HEK293T (cell line): ENCODE measurements around the gene OVCA2.

Source experiments
- CTCF ChIA-PET: fragments of 350-600 bp; formaldehyde crosslinking; extraction: SDS; loops from one replicate; lab custom pipeline; 2021; ENCODE audit warnings: antibody characterized with exemption, inconsistent platforms; lab: Yijun Ruan, JAX
- POLR2A ChIA-PET: fragments of 350-600 bp; formaldehyde crosslinking; extraction: SDS; loops from one replicate; lab custom pipeline; 2020; ENCODE audit warnings: antibody characterized with exemption, inconsistent platforms; lab: Yijun Ruan, JAX
- DNase-seq: peaks from one replicate; pipeline ENCODE4 v3.0.0; 2012; ENCODE audit warnings: mixed read lengths; ENCODE audit errors: extremely low spot score
- ARNT ChIP-seq: fragments of 450-650 bp; IDR thresholded peaks from 2 replicates; pipeline ENCODE4 v1.6.1; 2017; ENCODE audit warnings: mild to moderate bottlenecking
- BHLHE40 ChIP-seq: fragments of 450-650 bp; IDR thresholded peaks from 2 replicates; pipeline ENCODE4 v1.6.1; 2016; ENCODE audit warnings: mild to moderate bottlenecking, moderate library complexity, borderline replicate concordance
- CTBP1 ChIP-seq: fragments of 450-650 bp; IDR thresholded peaks from 2 replicates; pipeline ENCODE4 v1.6.1; 2016; ENCODE audit warnings: borderline replicate concordance
- ELF4 ChIP-seq: fragments of 450-650 bp; IDR thresholded peaks from 2 replicates; pipeline ENCODE4 v1.6.1; 2017; ENCODE audit warnings: antibody characterized with exemption
- FOXA1 ChIP-seq: fragments of 450-650 bp; IDR thresholded peaks from 2 replicates; pipeline ENCODE4 v1.6.1; 2016; ENCODE audit warnings: mild to moderate bottlenecking
- FOXK2 ChIP-seq: fragments of 450-650 bp; IDR thresholded peaks from 2 replicates; pipeline ENCODE4 v1.6.1; 2016; ENCODE audit warnings: mild to moderate bottlenecking
- FOXM1 ChIP-seq: fragments of 450-650 bp; IDR thresholded peaks from 2 replicates; pipeline ENCODE4 v1.6.1; 2017; ENCODE audit warnings: mild to moderate bottlenecking, borderline replicate concordance
- HDGF ChIP-seq: fragments of 450-650 bp; IDR thresholded peaks from 2 replicates; pipeline ENCODE4 v1.6.1; 2017; ENCODE audit warnings: antibody characterized with exemption, borderline replicate concordance
- L3MBTL2 ChIP-seq: fragments of 450-650 bp; conservative IDR thresholded peaks from 2 replicates; pipeline ENCODE4 v1.6.1; 2016; ENCODE audit warnings: mild to moderate bottlenecking
- LEF1 ChIP-seq: fragments of 450-650 bp; IDR thresholded peaks from 2 replicates; pipeline ENCODE4 v1.6.1; 2017; ENCODE audit warnings: mild to moderate bottlenecking, borderline replicate concordance
- NFRKB ChIP-seq: fragments of 450-650 bp; IDR thresholded peaks from 2 replicates; pipeline ENCODE4 v1.6.1; 2016; ENCODE audit warnings: mild to moderate bottlenecking, moderate library complexity
- PKNOX1 ChIP-seq: fragments of 450-650 bp; IDR thresholded peaks from 2 replicates; pipeline ENCODE4 v1.6.1; 2016
- SP1 ChIP-seq: fragments of 450-650 bp; IDR thresholded peaks from 2 replicates; pipeline ENCODE4 v1.6.1; 2017
- SUZ12 ChIP-seq: fragments of 450-650 bp; IDR thresholded peaks from 2 replicates; pipeline ENCODE4 v1.6.1; 2016; ENCODE audit warnings: mild to moderate bottlenecking
- TARDBP ChIP-seq: fragments of 450-650 bp; IDR thresholded peaks from 2 replicates; pipeline ENCODE4 v1.6.1; 2016
- ZNF384 ChIP-seq: fragments of 450-650 bp; IDR thresholded peaks from 2 replicates; pipeline ENCODE4 v1.6.1; 2016

Gene OVCA2

GRCh38 chr17:2057760-2058585, 16.2 kb downstream of the OVCA2 start:
- POLR2A ChIA-PET: no interaction called here
- TF ChIP-seq L3MBTL2: no peak
- TF ChIP-seq ZNF384: no peak
- TF ChIP-seq SUZ12: no peak
- TF ChIP-seq LEF1: no peak
- no peak for TF ChIP-seq FOXM1
- TF ChIP-seq ELF4: no peak
- no peak for TF ChIP-seq NFRKB
- TF ChIP-seq CTBP1: no peak
- no peak for TF ChIP-seq SP1
- no peak for TF ChIP-seq ARNT
- no peak for TF ChIP-seq FOXK2
- TF ChIP-seq FOXA1: no peak
- TF ChIP-seq HDGF: no peak
- no peak for TF ChIP-seq BHLHE40
- no peak for TF ChIP-seq PKNOX1
- TF ChIP-seq TARDBP: no peak
- CTCF ChIA-PET: interaction anchor here (0.6 to 1.8 kb wide), 4 partner anchors 35 to 187 kb away, joined by 3 to 8 read pairs (median 3); no protein-coding TSS in a partner anchor
- DNase-seq: no peak

- TF ChIP-seq ARNT: no peak
- TF ChIP-seq SUZ12: no peak
- no peak for TF ChIP-seq BHLHE40
- no peak for TF ChIP-seq FOXM1
- no peak for TF ChIP-seq CTBP1
- TF ChIP-seq TARDBP: no peak
- TF ChIP-seq SP1: no peak
- no peak for TF ChIP-seq NFRKB
- no peak for TF ChIP-seq ZNF384
- TF ChIP-seq FOXK2: no peak
- TF ChIP-seq LEF1: no peak
- no peak for TF ChIP-seq FOXA1
- no peak for TF ChIP-seq HDGF
- no peak for TF ChIP-seq PKNOX1
- TF ChIP-seq L3MBTL2: no peak
- no peak for TF ChIP-seq ELF4
- POLR2A ChIA-PET: no interaction called here
- CTCF ChIA-PET: interaction anchor here (0.6 to 1.8 kb wide), 4 partner anchors 35 to 186 kb away, joined by 3 to 8 read pairs (median 3); no protein-coding TSS in a partner anchor
- peak; percentile 24 for DNase-seq
Measured at GRCh38 chr17:2058586-2059546, 17.0 kb downstream of the OVCA2 start.

GRCh38 chr17:2059547-2060384, 17.9 kb downstream of the OVCA2 start:
- POLR2A ChIA-PET: no interaction called here
- DNase-seq: no peak
- TF ChIP-seq FOXA1 (no peak), NFRKB (no peak), ARNT (no peak), SP1 (no peak), SUZ12 (no peak), L3MBTL2 (no peak), FOXM1 (no peak), LEF1 (no peak), PKNOX1 (no peak), BHLHE40 (no peak), TARDBP (no peak), ELF4 (no peak), FOXK2 (no peak)
- CTCF ChIA-PET: interaction anchor here (1.6 kb wide), 1 partner anchor 185 kb away, joined by 8 read pairs; no protein-coding TSS in a partner anchor

GRCh38 chr17:2060385-2060658, 18.5 kb downstream of the OVCA2 start:
- no peak for DNase-seq
- TF ChIP-seq ARNT (no peak), L3MBTL2 (no peak), FOXA1 (no peak), ZNF384 (no peak), FOXK2 (no peak), SUZ12 (no peak), LEF1 (no peak), SP1 (no peak), ELF4 (no peak), PKNOX1 (no peak), HDGF (no peak), BHLHE40 (no peak), FOXM1 (no peak), NFRKB (no peak)
- ChIA-PET POLR2A (no interaction called here), CTCF (no interaction called here)
